Mesenchymal stem cell (in vitro differentiated cells and primary cell): Measurements from ENCODE around the gene MCTP2. TPM values are rescaled to one million over a fixed set of nuclear protein-coding genes. Genes with fewer than 3 reads are reported as not detected.

ENCODE experiments used
- DNase-seq: peaks from one replicate; pipeline ENCODE4 v3.0.0-alpha.2; 2013
- H2AFZ ChIP-seq: one replicate; pipeline ENCODE4 v1.6.1; 2013; ENCODE audit warnings: low read depth, mild to moderate bottlenecking, control low read depth, inconsistent platforms, low read length, moderate library complexity
- H2AK5ac ChIP-seq: 2 replicates; pipeline ENCODE4 v1.6.1; 2013; ENCODE audit warnings: low read length, moderate library complexity, mild to moderate bottlenecking, inconsistent platforms; ENCODE audit not compliant: severe bottlenecking
- H2BK120ac ChIP-seq: one replicate; pipeline ENCODE4 v1.6.1; 2013; ENCODE audit warnings: low read depth, mild to moderate bottlenecking, inconsistent platforms, low read length, moderate library complexity
- H2BK12ac ChIP-seq, 2 experiments: one replicate each; pipeline ENCODE4 v1.6.1; 2013; ENCODE audit warnings: inconsistent platforms in 2 of 2, low read length in 2 of 2, mild to moderate bottlenecking in 2 of 2, moderate library complexity in 2 of 2, control low read depth in 1 of 2
- H2BK15ac ChIP-seq: one replicate; pipeline ENCODE4 v1.6.1; 2013; ENCODE audit warnings: mild to moderate bottlenecking, low read depth, inconsistent platforms; ENCODE audit not compliant: poor library complexity, severe bottlenecking
- H2BK5ac ChIP-seq: 2 replicates; pipeline ENCODE4 v1.6.1; 2013; ENCODE audit warnings: low read depth, mild to moderate bottlenecking, low read length, control low read depth, inconsistent platforms; ENCODE audit not compliant: poor library complexity, severe bottlenecking
- H3K14ac ChIP-seq, 2 experiments: one replicate each; pipeline ENCODE4 v1.6.1; 2013; ENCODE audit warnings: inconsistent platforms in 2 of 2, low read length in 2 of 2, control low read depth in 1 of 2, mild to moderate bottlenecking in 1 of 2, moderate library complexity in 1 of 2
- H3K18ac ChIP-seq, 2 experiments: one replicate each; pipeline ENCODE4 v1.6.1; 2013; ENCODE audit warnings: inconsistent platforms in 2 of 2, low read length in 2 of 2, control low read depth in 1 of 2, low read depth in 1 of 2, mild to moderate bottlenecking in 1 of 2
- H3K23ac ChIP-seq, 2 experiments: one replicate each; pipeline ENCODE4 v1.6.1; 2013; ENCODE audit warnings: inconsistent platforms in 2 of 2, low read length in 2 of 2, mild to moderate bottlenecking in 2 of 2, moderate library complexity in 2 of 2, control low read depth in 1 of 2
- H3K27ac ChIP-seq: 2 replicates; pipeline ENCODE4 v1.5.1; 2013; ENCODE audit warnings: mild to moderate bottlenecking, moderate library complexity, low read length, control low read depth, inconsistent platforms; ENCODE audit not compliant: poor library complexity, severe bottlenecking
- H3K27me3 ChIP-seq, 2 experiments: 2 replicates each; pipeline versions ENCODE4 v1.6.1 to v1.7.0; 2013; ENCODE audit warnings: low read length in 2 of 2, mild to moderate bottlenecking in 2 of 2, moderate library complexity in 2 of 2, control low read depth in 1 of 2, inconsistent platforms in 1 of 2; ENCODE audit not compliant: control insufficient read depth in 1 of 2, insufficient read depth in 1 of 2
- H3K36me3 ChIP-seq, 2 experiments: 2 replicates each; pipeline versions ENCODE4 v1.6.1 to v1.7.0; 2013; ENCODE audit warnings: low read length in 2 of 2, control low read depth in 1 of 2, inconsistent platforms in 1 of 2, low read depth in 1 of 2, mild to moderate bottlenecking in 1 of 2; ENCODE audit not compliant: insufficient read depth in 2 of 2, control insufficient read depth in 1 of 2
- H3K4ac ChIP-seq, 2 experiments: one replicate each; pipeline ENCODE4 v1.6.1; 2013; ENCODE audit warnings: inconsistent platforms in 2 of 2, low read length in 2 of 2, mild to moderate bottlenecking in 2 of 2, moderate library complexity in 2 of 2, control low read depth in 1 of 2, low read depth in 1 of 2
- H3K4me1 ChIP-seq: 2 replicates; pipeline ENCODE4 v1.6.1; 2013; ENCODE audit warnings: low read depth, low read length, control low read depth; ENCODE audit not compliant: control insufficient read depth, insufficient read depth
- H3K4me2 ChIP-seq: 2 replicates; pipeline ENCODE4 v1.6.1; 2013; ENCODE audit warnings: low read length, mild to moderate bottlenecking, inconsistent platforms; ENCODE audit not compliant: poor library complexity, severe bottlenecking
- H3K4me3 ChIP-seq, 2 experiments: 2 replicates each; pipeline versions ENCODE4 v1.5.1 to v1.7.0; 2013; ENCODE audit warnings: low read length in 2 of 2, mild to moderate bottlenecking in 2 of 2, control low read depth in 1 of 2, low read depth in 1 of 2; ENCODE audit not compliant: insufficient read depth in 1 of 2
- H3K79me1 ChIP-seq: replicated peaks from 2 replicates; pipeline ENCODE4 v1.6.1; 2013; ENCODE audit warnings: mild to moderate bottlenecking, control low read depth, low read length, inconsistent platforms; ENCODE audit not compliant: poor library complexity, severe bottlenecking
- H3K9ac ChIP-seq: 2 replicates; pipeline ENCODE4 v1.7.0; 2013; ENCODE audit warnings: mild to moderate bottlenecking, low read length, moderate library complexity
- H3K9me3 ChIP-seq: 2 replicates; pipeline ENCODE4 v1.7.0; 2013; ENCODE audit warnings: mild to moderate bottlenecking, low read length; ENCODE audit not compliant: control insufficient read depth
- H4K8ac ChIP-seq: one replicate; pipeline ENCODE4 v1.6.1; 2013; ENCODE audit warnings: inconsistent platforms, mild to moderate bottlenecking, low read length, moderate library complexity
- H4K91ac ChIP-seq: one replicate; pipeline ENCODE4 v1.6.1; 2013; ENCODE audit warnings: mild to moderate bottlenecking, low read length, inconsistent platforms
- WGBS: methylation state at CpG from one replicate; pipeline ENCODE4 v1.1.7; 2013; ENCODE audit warnings: mixed read lengths; 5-methylcytosine and 5-hydroxymethylcytosine counted together
- polyA plus RNA-seq, 2 experiments: library from polyadenylated mRNA; stranded (reverse); fragments of 200-250 nt; gene quantifications; one replicate each; pipeline ENCODE4 v1.2.3, GENCODE V29; 2013

The MCTP2 gene, protein sequence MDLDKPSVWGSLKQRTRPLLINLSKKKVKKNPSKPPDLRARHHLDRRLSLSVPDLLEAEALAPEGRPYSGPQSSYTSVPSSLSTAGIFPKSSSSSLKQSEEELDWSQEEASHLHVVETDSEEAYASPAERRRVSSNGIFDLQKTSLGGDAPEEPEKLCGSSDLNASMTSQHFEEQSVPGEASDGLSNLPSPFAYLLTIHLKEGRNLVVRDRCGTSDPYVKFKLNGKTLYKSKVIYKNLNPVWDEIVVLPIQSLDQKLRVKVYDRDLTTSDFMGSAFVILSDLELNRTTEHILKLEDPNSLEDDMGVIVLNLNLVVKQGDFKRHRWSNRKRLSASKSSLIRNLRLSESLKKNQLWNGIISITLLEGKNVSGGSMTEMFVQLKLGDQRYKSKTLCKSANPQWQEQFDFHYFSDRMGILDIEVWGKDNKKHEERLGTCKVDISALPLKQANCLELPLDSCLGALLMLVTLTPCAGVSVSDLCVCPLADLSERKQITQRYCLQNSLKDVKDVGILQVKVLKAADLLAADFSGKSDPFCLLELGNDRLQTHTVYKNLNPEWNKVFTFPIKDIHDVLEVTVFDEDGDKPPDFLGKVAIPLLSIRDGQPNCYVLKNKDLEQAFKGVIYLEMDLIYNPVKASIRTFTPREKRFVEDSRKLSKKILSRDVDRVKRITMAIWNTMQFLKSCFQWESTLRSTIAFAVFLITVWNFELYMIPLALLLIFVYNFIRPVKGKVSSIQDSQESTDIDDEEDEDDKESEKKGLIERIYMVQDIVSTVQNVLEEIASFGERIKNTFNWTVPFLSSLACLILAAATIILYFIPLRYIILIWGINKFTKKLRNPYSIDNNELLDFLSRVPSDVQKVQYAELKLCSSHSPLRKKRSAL
- polyA plus RNA-seq (2013, experiment 1 of 2) = 37.6 TPM
- 36.4 TPM for polyA plus RNA-seq (2013, experiment 2 of 2)

DNA sequence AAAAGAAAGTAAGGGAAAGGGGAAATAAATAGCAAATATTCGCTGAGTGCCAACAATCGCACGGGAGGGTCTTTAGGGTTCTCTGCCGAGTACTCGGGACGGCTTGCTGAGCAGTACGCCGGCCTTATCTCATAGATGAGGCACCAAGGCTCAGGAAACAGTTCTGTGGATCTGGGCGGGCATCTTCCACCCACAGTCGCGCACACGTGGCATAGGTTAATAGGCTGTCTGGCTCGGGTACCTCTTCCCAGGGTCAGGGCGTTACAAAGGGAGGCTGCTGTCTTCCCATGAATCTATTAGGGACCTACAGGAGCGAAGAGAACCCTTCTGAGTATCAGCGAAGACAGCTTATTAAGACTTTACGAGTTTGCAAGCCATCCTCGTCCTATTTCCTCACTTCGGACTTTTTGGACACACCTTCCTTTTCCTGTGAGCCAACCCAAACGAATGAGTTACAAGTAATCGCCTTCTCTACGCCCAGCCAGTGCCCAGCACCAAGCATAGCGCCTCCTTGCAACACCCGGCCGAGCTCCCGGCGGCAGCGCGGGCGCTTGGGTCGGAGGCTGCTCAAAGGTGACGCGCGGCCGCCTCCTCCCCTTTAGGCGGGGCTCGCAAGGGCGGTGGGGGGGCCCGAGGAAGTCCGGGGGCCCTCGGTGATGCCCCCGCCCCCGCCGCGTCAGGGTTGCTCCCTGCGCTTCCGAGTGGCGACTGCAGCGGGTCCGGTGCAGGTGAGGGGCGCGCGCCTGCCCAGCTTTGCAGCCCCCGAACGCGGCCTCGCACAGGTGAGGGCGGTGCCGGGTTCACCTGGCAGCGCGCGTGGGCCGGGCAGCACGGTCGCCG, at the start of gene MCTP2:
Gene MCTP2, plus strand, starts transcription at position 679 of the 840 bp plus-strand sequence. CDS start 66,705 bp downstream, outside the sequence.
- Histone ChIP-seq H3K79me1 (peaks cover 2% of the 10 kb centered on the region), H2AFZ (peak within 1 kb of the TSS; percentile 98), H3K14ac (peak within 1 kb of the TSS in 1 of 2 experiments; percentile 99), H2BK5ac (peak within 1 kb of the TSS; percentile 14), H3K4me2 (peak within 1 kb of the TSS; percentile 90), H3K9me3 (no peaks in the 10 kb centered on the region), H3K4me3 (peak within 1 kb of the TSS; percentile 87 to 98), H3K4me1 (peaks cover 4% of the 10 kb centered on the region), H3K23ac (peak within 1 kb of the TSS; percentile 40 to 74), H3K4ac (peak within 1 kb of the TSS; percentile 89 to 100), H4K8ac (peak within 1 kb of the TSS; percentile 86), H2AK5ac (no peak within 1 kb of the TSS), H3K27ac (peak within 1 kb of the TSS; percentile 93), H3K27me3 (no peaks in the 10 kb centered on the region), H3K18ac (peak within 1 kb of the TSS; percentile 96 to 100), H2BK12ac (peak within 1 kb of the TSS; percentile 81 to 99), H2BK120ac (peak within 1 kb of the TSS; percentile 80), H3K36me3 (no peaks in the 10 kb centered on the region), H4K91ac (peak within 1 kb of the TSS; percentile 98), H2BK15ac (peak within 1 kb of the TSS; percentile 93), H3K9ac (peak within 1 kb of the TSS; percentile 89)
- peak; percentile 97 for DNase-seq
- under 1% methylated on average over 66 of the region's 66 CpGs for whole genome bisulfite sequencing

DNA sequence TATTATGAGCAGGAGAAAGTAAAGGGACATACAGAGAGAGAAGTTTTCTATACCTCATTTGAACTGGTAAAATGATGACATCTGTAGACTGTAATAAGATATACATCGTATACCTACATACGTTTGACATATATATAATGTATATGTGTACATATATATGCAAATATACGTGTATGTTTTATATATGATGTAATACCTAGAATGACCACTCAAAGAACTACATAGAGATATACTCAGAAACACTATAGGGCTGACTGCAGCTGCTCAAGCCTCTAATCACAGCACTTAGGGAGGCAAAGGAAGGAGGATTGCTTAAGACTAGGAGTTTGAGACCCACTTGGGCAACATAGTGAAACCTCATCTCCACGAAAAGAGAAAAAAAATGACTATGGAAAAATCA, 48.5 kb upstream of the MCTP2 start:
- Histone ChIP-seq H3K14ac (no peak overlapping the region), H3K79me1 (no peaks in the 10 kb centered on the region), H2BK120ac (no peak overlapping the region), H3K4ac (no peak overlapping the region), H3K18ac (no peak overlapping the region), H3K36me3 (no peaks in the 10 kb centered on the region), H2BK5ac (no peak overlapping the region), H3K9me3 (no peaks in the 10 kb centered on the region), H3K27ac (no peak overlapping the region), H3K23ac (no peak overlapping the region), H3K4me3 (no peak overlapping the region), H2AFZ (no peak overlapping the region), H3K4me2 (no peak overlapping the region), H2AK5ac (no peak overlapping the region), H3K9ac (no peak overlapping the region), H4K91ac (no peak overlapping the region), H2BK15ac (no peak overlapping the region), H4K8ac (no peak overlapping the region), H3K27me3 (no peaks in the 10 kb centered on the region), H3K4me1 (no peaks in the 10 kb centered on the region), H2BK12ac (no peak overlapping the region)
- DNase-seq = no peak
- no CpG with 5 or more reads among the region's 4 CpGs for WGBS

DNA sequence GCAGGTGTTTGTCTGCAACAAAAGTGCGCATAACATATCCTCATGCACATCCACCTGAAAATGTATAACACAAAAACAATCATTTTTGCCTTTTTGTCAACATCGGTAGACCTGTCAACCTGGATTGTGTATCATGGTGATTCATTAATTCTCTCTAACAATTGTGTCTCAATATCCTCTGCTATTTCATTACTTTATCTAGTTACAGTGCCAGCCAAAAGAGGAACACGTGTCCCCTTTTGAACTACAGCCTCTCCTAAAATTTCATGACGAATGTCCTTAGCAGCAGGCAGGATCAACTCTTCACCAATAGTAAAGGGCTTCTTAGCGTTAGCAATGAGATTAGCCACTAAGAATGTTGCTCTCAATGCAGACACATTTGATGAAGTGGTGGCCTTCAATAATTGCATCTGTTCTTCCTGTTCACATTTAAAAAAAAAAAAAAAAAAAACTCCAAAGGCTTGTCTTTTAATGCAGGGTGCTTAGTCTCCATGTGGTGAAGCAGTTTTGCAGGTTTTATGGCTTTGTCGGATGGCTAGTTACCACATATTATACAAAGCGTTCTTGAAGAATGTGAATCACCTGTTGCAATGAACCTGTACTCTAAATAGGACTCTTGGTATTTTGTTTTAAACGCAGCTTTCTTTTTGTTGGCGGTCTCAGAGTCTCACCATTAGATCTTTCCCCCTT, 45.7 kb upstream of the MCTP2 start:
- Histone ChIP-seq H3K23ac (no peak overlapping the region), H2BK5ac (no peak overlapping the region), H3K36me3 (no peaks in the 10 kb centered on the region), H3K4me3 (no peak overlapping the region), H2AFZ (no peak overlapping the region), H3K9ac (no peak overlapping the region), H3K4me1 (no peaks in the 10 kb centered on the region), H3K14ac (no peak overlapping the region), H2BK120ac (no peak overlapping the region), H3K79me1 (no peaks in the 10 kb centered on the region), H2AK5ac (no peak overlapping the region), H4K8ac (no peak overlapping the region), H2BK12ac (no peak overlapping the region), H2BK15ac (no peak overlapping the region), H3K27ac (no peak overlapping the region), H3K9me3 (no peaks in the 10 kb centered on the region), H3K18ac (no peak overlapping the region), H3K4ac (no peak overlapping the region), H3K27me3 (no peaks in the 10 kb centered on the region), H3K4me2 (no peak overlapping the region), H4K91ac (no peak overlapping the region)
- no peak for DNase-seq
- 84% methylated on average over 8 of the region's 9 CpGs for WGBS
